B cell (primary cell): ENCODE measurements around the gene ACSL4. TPM values are rescaled to one million over a fixed set of nuclear protein-coding genes. Genes with fewer than 3 reads are reported as not detected.

ENCODE experiments used
- ATAC-seq: fragments of 200-7000 bp; cut with Tn5 transposase; one replicate; pipeline ENCODE4 v1.10.0; 2021; ENCODE audit warnings: low read depth, mild to moderate bottlenecking, moderate number of reproducible peaks, moderate library complexity
- CTCF ChIA-PET: fragments of 350-600 bp; sonication (Branson Sonifier 250); formaldehyde crosslinking; loops from one replicate; lab custom pipeline; 2021; ENCODE audit warnings: antibody characterized with exemption, inconsistent platforms; lab: Charles Lee
- POLR2A ChIA-PET: fragments of 350-600 bp; sonication (Branson Sonifier 250); formaldehyde crosslinking; loops from one replicate; lab custom pipeline; 2021; ENCODE audit warnings: antibody characterized with exemption; lab: Charles Lee
- DNase-seq: peaks from one replicate; pipeline ENCODE4 v3.0.0; 2013
- H2AFZ ChIP-seq: 2 replicates; pipeline ENCODE4 v1.6.1; 2012; ENCODE audit warnings: mild to moderate bottlenecking, low read depth, low read length; ENCODE audit not compliant: insufficient read depth, poor library complexity, severe bottlenecking
- H3K27ac ChIP-seq, 2 donors: 1 replicate in 1 of 2; 2 replicates in 1 of 2; pipeline ENCODE4 v1.5.1; 2012 to 2013; ENCODE audit warnings: low read length in 2 of 2, mild to moderate bottlenecking in 2 of 2, moderate library complexity in 1 of 2
- H3K27me3 ChIP-seq, 4 experiments: fragments of 200-600 bp in 1 of 4; sonication (generic) in 1 of 4; replicated peaks in 1 of 4; 1 replicate in 2 of 4; 2 replicates in 2 of 4; pipeline versions ENCODE4 v1.6.1 to v1.7.0; 2013 to 2016; ENCODE audit warnings: low read length in 3 of 4, mild to moderate bottlenecking in 2 of 4, mixed read lengths in 1 of 4, moderate library complexity in 1 of 4; ENCODE audit not compliant: insufficient read depth in 4 of 4, control insufficient read depth in 3 of 4; ENCODE audit errors: control extremely low read depth in 1 of 4
- H3K36me3 ChIP-seq, 2 experiments: replicated peaks in 1 of 2; 1 replicate in 1 of 2; 2 replicates in 1 of 2; pipeline versions ENCODE4 v1.6.1 to v1.7.1; 2013; ENCODE audit warnings: low read length in 1 of 2; ENCODE audit not compliant: insufficient read depth in 2 of 2, control insufficient read depth in 1 of 2; ENCODE audit errors: control extremely low read depth in 1 of 2, extremely low read depth in 1 of 2
- H3K4me1 ChIP-seq, 2 donors: fragments of 200-600 bp in 1 of 2; sonication (generic) in 1 of 2; 1 replicate in 1 of 2; 2 replicates in 1 of 2; pipeline versions ENCODE4 v1.5.1 to v1.6.1; 2013 to 2017; ENCODE audit warnings: low read length in 2 of 2; ENCODE audit not compliant: control insufficient read depth in 2 of 2, insufficient read depth in 2 of 2
- H3K4me2 ChIP-seq: replicated peaks from 2 replicates; pipeline ENCODE3; 2012; ENCODE audit warnings: mild to moderate bottlenecking, low read depth, low read length; ENCODE audit not compliant: poor library complexity, severe bottlenecking
- H3K4me3 ChIP-seq, 5 experiments: fragments of 200-600 bp in 1 of 5; sonication (generic) in 1 of 5; 1 replicate in 3 of 5; 2 replicates in 2 of 5; pipeline versions ENCODE4 v1.5.1 to v1.7.0; 2011 to 2016; ENCODE audit warnings: low read length in 4 of 5, mild to moderate bottlenecking in 4 of 5, low read depth in 2 of 5, control low read depth in 1 of 5, moderate library complexity in 1 of 5; ENCODE audit not compliant: insufficient read depth in 1 of 5; ENCODE audit errors: control extremely low read depth in 1 of 5, extremely low read depth in 1 of 5
- H3K79me2 ChIP-seq: fragments of 200-600 bp; sonication (generic); one replicate; pipeline ENCODE4 v1.6.0; 2016; ENCODE audit warnings: low read length; ENCODE audit not compliant: control insufficient read depth, insufficient read depth
- H3K9ac ChIP-seq: fragments of 200-600 bp; sonication (generic); 2 replicates; pipeline ENCODE4 v1.6.1; 2017; ENCODE audit warnings: mild to moderate bottlenecking, low read length, moderate library complexity
- H3K9me3 ChIP-seq, 3 donors: one replicate each; pipeline versions ENCODE4 v1.6.1 to v1.7.1; 2013; ENCODE audit warnings: low read length in 2 of 3; ENCODE audit not compliant: control insufficient read depth in 2 of 3, insufficient read depth in 1 of 3; ENCODE audit errors: control extremely low read depth in 1 of 3
- H4K20me1 ChIP-seq: 2 replicates; pipeline ENCODE4 v1.6.0; 2012; ENCODE audit warnings: mild to moderate bottlenecking, low read length; ENCODE audit not compliant: insufficient read depth, control insufficient read depth, poor library complexity, severe bottlenecking
- H3K27ac Mint-ChIP-seq: one replicate; pipeline ENCODE4 v1.8.0; 2021; ENCODE audit warnings: mixed read lengths
- H3K27me3 Mint-ChIP-seq: one replicate; pipeline ENCODE4 v1.8.0; 2021; ENCODE audit warnings: mixed read lengths
- H3K4me1 Mint-ChIP-seq: one replicate; pipeline ENCODE4 v1.8.0; 2021; ENCODE audit warnings: mixed read lengths
- H3K4me3 Mint-ChIP-seq: one replicate; pipeline ENCODE4 v1.8.0; 2021; ENCODE audit warnings: mixed read lengths
- H3K9me3 Mint-ChIP-seq: one replicate; pipeline ENCODE4 v1.8.0; 2022; ENCODE audit warnings: mixed read lengths; ENCODE audit not compliant: insufficient read depth
- CTCF ChIP-seq: fragments of 200-600 bp; IDR thresholded peaks from one replicate; pipeline ENCODE4 v1.8.0; 2022; ENCODE audit warnings: antibody characterized with exemption, mild to moderate bottlenecking
- EZH2 ChIP-seq: IDR thresholded peaks from 2 replicates; pipeline ENCODE4 v1.6.1; 2012; ENCODE audit warnings: borderline replicate concordance, low read depth, mild to moderate bottlenecking, moderate library complexity, low read length; ENCODE audit not compliant: insufficient read depth, poor library complexity, severe bottlenecking
- WGBS: methylation state at CpG from one replicate; pipeline ENCODE4 v1.1.5; 2013; ENCODE audit warnings: missing lambda C conversion rate; ENCODE audit not compliant: insufficient coverage; 5-methylcytosine and 5-hydroxymethylcytosine counted together
- intact Hi-C: fragments of 100-400 bp; cut with micrococcal nuclease; formaldehyde crosslinking; loops from one replicate; pipeline ENCODE4 v1.10.0; 2022
- polyA plus RNA-seq: library from polyadenylated mRNA; depleted of rRNA; stranded (reverse); fragments of >200 nt; gene quantifications from 2 replicates; pipeline ENCODE4 v1.2.3, GENCODE V29; 2012
- total RNA-seq, 2 donors: library from RNA; stranded (reverse); fragments of 120-200 nt in 1 of 2; gene quantifications; 1 replicate in 1 of 2; 2 replicates in 1 of 2; pipeline versions ENCODE4 v1.2.3 to v1.2.4, GENCODE V29; 2013 to 2022

ACSL4 gene
- total and polyA plus RNA-seq, 2 donors (not counting 1 experiment from before 2014, with no cell fraction given): 4.0 to 29.1 TPM

GRCh38 chrX:109687903-109688302 lies 45.2 kb downstream of the ACSL4 start:
- peaks cover 5% of the 10 kb centered on the region for H4K20me1 ChIP-seq
- H3K4me2 ChIP-seq: no peak overlapping the region
- no peak overlapping the region for H2AFZ ChIP-seq
- H3K4me3 Mint-ChIP-seq: no peak overlapping the region
- no peak overlapping the region for H3K27ac ChIP-seq
- no peaks in the 10 kb centered on the region for H3K9me3 Mint-ChIP-seq
- peaks cover 12% of the 10 kb centered on the region for H3K79me2 ChIP-seq
- no peaks in the 10 kb centered on the region for H3K27me3 Mint-ChIP-seq
- peaks cover 0 to 5% of the 10 kb centered on the region in 2 experiments for H3K36me3 ChIP-seq
- H3K27me3 ChIP-seq: no peaks in the 10 kb centered on the region
- H3K9ac ChIP-seq: no peak overlapping the region
- ChIA-PET CTCF (interaction anchor here (0.9 to 1.7 kb wide), 2 partner anchors 25 to 169 kb away, joined by 3 to 4 read pairs; no protein-coding TSS in a partner anchor), POLR2A (no interaction called here)
- H3K4me3 ChIP-seq: no peak overlapping the region
- ATAC-seq: no peak
- H3K4me1 ChIP-seq: no peaks in the 10 kb centered on the region
- no peak overlapping the region for H3K27ac Mint-ChIP-seq
- no peak for TF ChIP-seq EZH2
- TF ChIP-seq CTCF: no peak
- no peaks in the 10 kb centered on the region for H3K9me3 ChIP-seq
- H3K4me1 Mint-ChIP-seq: peaks cover 8% of the 10 kb centered on the region
- DNase-seq: no peak
- intact Hi-C loops: no loop called here
- 100% methylated on average over 1 of the region's 1 CpG for WGBS

GRCh38 chrX:109685656-109686078 lies 47.4 kb downstream of the ACSL4 start:
- Mint-ChIP-seq H3K9me3 (no peaks in the 10 kb centered on the region), H3K4me1 (peaks cover 8% of the 10 kb centered on the region), H3K27ac (no peak overlapping the region), H3K4me3 (no peak overlapping the region), H3K27me3 (no peaks in the 10 kb centered on the region)
- H3K27ac ChIP-seq: no peak overlapping the region
- H3K36me3 ChIP-seq: peaks cover 0 to 12% of the 10 kb centered on the region in 2 experiments
- TF ChIP-seq CTCF (no peak), EZH2 (no peak)
- H3K4me2 ChIP-seq: no peak overlapping the region
- H3K79me2 ChIP-seq: peaks cover 5% of the 10 kb centered on the region
- no peak overlapping the region for H3K4me3 ChIP-seq
- CTCF ChIA-PET: no interaction called here
- ATAC-seq (no peak), DNase-seq (no peak)
- H3K9ac ChIP-seq: no peak overlapping the region
- no peak overlapping the region for H2AFZ ChIP-seq
- H3K9me3 ChIP-seq: no peaks in the 10 kb centered on the region
- H4K20me1 ChIP-seq: peaks cover 10% of the 10 kb centered on the region
- intact Hi-C loops: no loop called here
- POLR2A ChIA-PET: no interaction called here
- WGBS: no CpG with 5 or more reads among the region's 2 CpGs
- no peaks in the 10 kb centered on the region for H3K4me1 ChIP-seq
- no peaks in the 10 kb centered on the region for H3K27me3 ChIP-seq
